CD4-positive, alpha-beta T cell treated with Interleukin-2 at 100 ng/mL for 4 hours (primary cell): Measurements from ENCODE around the gene RHOC.

Experiments used
- DNase-seq: peaks from one replicate; pipeline ENCODE4 v3.0.0-alpha.2; 2020; ENCODE audit warnings: low spot score

RHOC gene

GRCh38 chr1:112701227-112702066 lies 5.5 kb downstream of the RHOC start:
- no peak for DNase-seq

DNA sequence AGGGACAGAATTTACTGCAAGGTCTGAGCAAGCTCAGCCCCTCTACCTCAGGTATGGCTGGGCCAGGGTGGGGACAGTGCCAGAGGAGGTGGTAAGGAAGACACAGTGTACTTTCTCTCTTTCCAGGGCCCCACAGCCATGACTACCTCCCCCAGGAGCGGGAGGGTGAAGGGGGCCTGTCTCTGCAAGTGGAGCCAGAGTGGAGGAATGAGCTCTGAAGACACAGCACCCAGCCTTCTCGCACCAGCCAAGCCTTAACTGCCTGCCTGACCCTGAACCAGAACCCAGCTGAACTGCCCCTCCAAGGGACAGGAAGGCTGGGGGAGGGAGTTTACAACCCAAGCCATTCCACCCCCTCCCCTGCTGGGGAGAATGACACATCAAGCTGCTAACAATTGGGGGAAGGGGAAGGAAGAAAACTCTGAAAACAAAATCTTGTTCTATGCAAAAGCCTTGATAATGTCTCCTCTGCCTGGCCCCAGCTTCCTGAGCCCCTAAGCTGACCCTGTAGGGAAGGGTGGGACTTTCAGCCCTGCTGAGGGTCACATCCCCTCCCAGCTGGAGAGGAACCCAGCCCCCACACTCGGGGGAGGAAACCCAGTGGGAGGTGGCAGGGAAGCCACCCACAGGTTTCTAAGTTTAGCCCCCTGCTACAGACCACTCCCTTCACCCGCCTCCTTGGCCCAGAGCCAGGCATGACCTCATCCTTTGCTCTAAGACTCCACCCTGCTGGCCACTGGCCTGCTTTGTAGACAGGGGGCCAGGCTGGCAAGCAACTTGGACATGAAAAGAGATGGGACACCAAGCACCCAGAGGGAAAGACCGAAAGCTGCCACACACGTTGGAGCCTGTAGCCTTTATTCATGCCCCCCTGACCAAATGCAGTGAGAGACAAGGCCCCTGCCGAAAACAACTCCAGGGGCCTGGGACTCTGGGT lies 6.4 kb downstream of the RHOC start:
- peak; percentile 75 for DNase-seq

GRCh38 chr1:112699425-112700144 lies 7.3 kb downstream of the RHOC start:
- no peak for DNase-seq

- no peak for DNase-seq
These were observed 8.3 kb downstream of the RHOC start for GRCh38 chr1:112698366-112699310.

DNA sequence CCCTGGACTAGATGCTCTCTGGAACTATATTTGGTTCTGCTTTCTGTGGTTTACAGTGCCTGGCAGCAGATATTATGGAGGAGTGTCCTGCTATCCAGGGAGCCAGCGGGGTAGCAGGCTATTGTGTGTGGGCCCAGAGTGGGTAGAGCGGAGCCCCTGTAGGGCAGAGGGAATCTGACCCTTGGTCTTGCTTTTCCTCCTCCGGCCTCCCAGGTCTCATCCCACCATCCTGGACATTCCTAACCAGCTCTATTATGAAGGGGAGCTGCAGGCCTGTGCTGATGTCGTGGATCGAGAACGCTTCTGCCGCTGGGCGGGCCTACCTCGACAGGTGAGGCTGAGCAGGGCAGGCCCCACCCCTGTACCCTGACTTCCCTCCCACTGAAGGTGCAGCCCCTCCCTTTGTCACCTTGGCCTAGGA lies 9.1 kb downstream of the RHOC start:
- DNase-seq, result no peak

GRCh38 chr1:112696578-112697314 lies 10.2 kb downstream of the RHOC start:
- DNase-seq, result no peak

- DNase-seq, result no peak
These were observed 11.7 kb downstream of the RHOC start for GRCh38 chr1:112695276-112695675.

GRCh38 chr1:112694363-112694929 lies 12.5 kb downstream of the RHOC start:
- no peak for DNase-seq

GRCh38 chr1:112693821-112694220 lies 13.1 kb downstream of the RHOC start:
- DNase-seq, result no peak

- DNase-seq, result no peak
These were observed 14.2 kb downstream of the RHOC start for GRCh38 chr1:112692681-112693080.

- DNase-seq, result no peak
These were observed 17.1 kb downstream of the RHOC start for GRCh38 chr1:112689842-112690237.

DNA sequence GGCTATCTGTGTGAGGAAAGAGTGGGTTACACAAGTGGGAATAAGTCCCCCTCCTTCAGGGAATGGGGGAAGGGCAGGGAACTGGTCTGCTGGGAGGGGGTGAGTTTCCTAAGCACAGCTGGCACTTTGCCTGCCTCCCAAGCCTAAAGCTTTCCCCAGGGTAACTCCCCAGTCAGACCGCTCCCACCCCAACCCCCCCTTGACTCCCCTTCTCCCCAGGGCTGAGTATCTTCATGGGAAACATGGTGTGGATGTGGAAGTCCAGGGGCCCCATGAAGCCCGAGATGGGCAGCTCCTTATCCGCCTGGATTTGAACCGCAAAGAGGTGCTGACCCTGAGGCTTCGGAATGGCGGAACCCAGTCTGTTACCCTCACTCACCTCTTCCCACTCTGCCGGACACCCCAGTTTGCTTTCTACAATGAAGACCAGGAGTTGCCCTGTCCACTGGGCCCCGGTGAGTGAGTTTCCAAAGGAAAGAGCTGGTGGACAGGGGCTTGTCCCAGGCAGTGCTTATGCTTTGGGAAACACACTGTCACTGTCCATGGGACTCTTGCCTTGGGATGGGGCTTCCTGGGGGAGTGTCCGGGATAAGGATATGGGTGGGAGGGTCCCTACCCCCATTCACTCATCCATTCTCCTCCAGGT lies 17.6 kb downstream of the RHOC start:
- no peak for DNase-seq

GRCh38 chr1:112688781-112689193 lies 18.1 kb downstream of the RHOC start:
- DNase-seq, result no peak

- no peak for DNase-seq
These were observed 19.0 kb downstream of the RHOC start for GRCh38 chr1:112687785-112688496.

DNA sequence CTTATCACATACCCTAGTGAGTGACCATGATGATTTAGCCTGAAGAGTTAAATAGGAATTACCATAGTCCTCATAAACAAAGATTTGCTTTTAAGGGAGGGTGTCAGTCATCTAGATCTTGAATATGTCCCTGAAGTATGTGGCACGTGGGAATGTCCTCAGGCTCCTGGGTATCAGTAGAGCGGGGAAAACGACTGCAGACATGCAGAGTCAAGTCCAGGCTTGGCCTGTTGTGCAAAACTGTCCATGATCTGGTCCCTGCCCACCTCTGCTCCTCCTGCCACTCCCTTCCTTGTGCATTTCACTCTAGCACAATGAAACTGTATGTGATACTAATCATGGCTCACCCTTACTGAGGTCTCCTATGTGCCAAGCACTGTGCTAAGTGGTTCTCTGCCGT lies 19.6 kb downstream of the RHOC start:
- DNase-seq, result no peak

DNA sequence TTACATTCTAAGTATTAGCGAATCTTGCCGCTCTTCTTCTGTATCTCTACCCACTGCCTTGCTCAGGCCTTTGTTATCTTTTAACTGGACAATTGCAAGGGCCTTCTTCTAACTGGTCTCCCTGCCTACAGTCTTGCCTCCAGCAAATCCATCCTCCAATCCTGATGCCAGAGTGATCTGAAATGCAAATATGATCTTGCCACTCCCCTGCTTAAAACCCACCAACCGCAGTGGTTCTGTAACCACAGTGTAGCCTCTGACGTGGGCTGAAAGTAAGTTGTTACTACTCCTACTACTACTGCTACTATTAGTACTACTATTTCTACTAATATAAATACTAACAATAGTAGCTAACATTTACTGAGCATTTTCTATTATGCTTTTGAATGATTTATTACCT lies 20.1 kb downstream of the RHOC start:
- no peak for DNase-seq

- DNase-seq, result no peak
These were observed 20.5 kb downstream of the RHOC start for GRCh38 chr1:112686417-112686816.

DNA sequence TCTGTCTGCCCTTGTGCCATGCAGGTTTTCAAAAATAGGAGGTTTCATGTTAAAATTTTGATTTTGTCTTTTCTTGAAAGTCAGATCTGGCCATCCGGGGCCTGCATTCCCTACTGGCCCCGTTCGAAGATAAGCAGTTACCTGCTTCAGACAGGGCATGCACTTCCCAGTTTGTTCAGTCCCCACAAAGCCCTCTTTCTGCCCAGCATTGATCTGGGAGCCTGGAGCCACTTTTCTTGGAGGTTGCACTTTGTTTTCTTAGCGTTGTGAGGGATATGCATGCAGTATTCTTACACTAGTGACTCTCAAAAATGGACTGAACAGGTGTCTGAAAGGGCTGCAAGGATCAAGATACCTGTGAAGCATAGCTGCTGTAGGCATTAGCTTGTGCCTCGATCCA lies 21.0 kb downstream of the RHOC start:
- no peak for DNase-seq

- no peak for DNase-seq
These were observed 28.3 kb downstream of the RHOC start for GRCh38 chr1:112678605-112679004.
